ENCODE results near the gene ZDHHC20. TPM values are rescaled to one million over a fixed set of nuclear protein-coding genes. Genes with fewer than 3 reads are reported as not detected.

Gene ZDHHC20
- total and polyA plus RNA-seq, 7 donors: 4.1 to 16.9 (median 11.5) TPM

GRCh38 chr13:21330126-21330861 lies 128.8 kb downstream of the ZDHHC20 start:
- no peak for DNase-seq
- Histone ChIP-seq H3K36me3 (ENCODE audit: insufficient read depth in 1 of 2, low read depth in 1 of 2) (no peaks in the 10 kb centered on the region), H3K4me1 (no peaks in the 10 kb centered on the region), H3K9me3 (no peaks in the 10 kb centered on the region), H3K27ac (no peak overlapping the region), H3K4me3 (no peak overlapping the region), H3K27me3 (ENCODE audit: insufficient read depth in 3 of 3, low read length in 2 of 3) (peaks cover 0 to 5% (median 0%) of the 10 kb centered on the region in 3 donors)
- no peak for TF ChIP-seq CTCF (IDR thresholded peaks at IDR 0.05)
- no peak for ATAC-seq
- intact Hi-C loops (cut with DNase I): no loop called here
- WGBS, 3 donors: 68 to 77% (median 74%) methylated on average over 8 of the region's 8 CpGs

GRCh38 chr13:21328836-21329477 lies 130.1 kb downstream of the ZDHHC20 start:
- no peak for ATAC-seq
- WGBS, 3 donors: 83 to 92% (median 92%) methylated on average over 6 of the region's 6 CpGs
- intact Hi-C loops (cut with DNase I): no loop called here
- Histone ChIP-seq H3K4me3 (no peak overlapping the region), H3K36me3 (ENCODE audit: insufficient read depth in 1 of 2, low read depth in 1 of 2) (no peaks in the 10 kb centered on the region), H3K27me3 (ENCODE audit: insufficient read depth in 3 of 3, low read length in 2 of 3) (peaks cover 0 to 10% (median 0%) of the 10 kb centered on the region in 3 donors), H3K4me1 (no peaks in the 10 kb centered on the region), H3K27ac (no peak overlapping the region), H3K9me3 (no peaks in the 10 kb centered on the region)
- no peak for TF ChIP-seq CTCF (IDR thresholded peaks at IDR 0.05)
- no peak for DNase-seq

GRCh38 chr13:21328201-21328600 lies 130.9 kb downstream of the ZDHHC20 start:
- no peaks in the 10 kb centered on the region for H3K4me1 ChIP-seq
- ATAC-seq: no peak
- peaks cover 0 to 10% (median 0%) of the 10 kb centered on the region in 3 donors for H3K27me3 ChIP-seq (ENCODE audit: insufficient read depth in 3 of 3, low read length in 2 of 3)
- DNase-seq: no peak
- H3K36me3 ChIP-seq (ENCODE audit: insufficient read depth in 1 of 2, low read depth in 1 of 2): no peaks in the 10 kb centered on the region
- intact Hi-C loops (cut with DNase I): no loop called here
- no peaks in the 10 kb centered on the region for H3K9me3 ChIP-seq
- no peak overlapping the region for H3K4me3 ChIP-seq
- H3K27ac ChIP-seq: no peak overlapping the region
- TF ChIP-seq CTCF (IDR thresholded peaks at IDR 0.05): no peak
- 55 to 68% (median 59%) methylated on average over 6 of the region's 6 CpGs for WGBS, 3 donors

- no peaks in the 10 kb centered on the region for H3K4me1 ChIP-seq
- ATAC-seq: peak in 1 of 4 donors; percentile 40
Measured at GRCh38 chr13:21326155-21327031, 132.7 kb downstream of the ZDHHC20 start.

More at GRCh38 chr13:21326155-21327031, 132.7 kb downstream of the ZDHHC20 start:
- no peaks in the 10 kb centered on the region for H3K9me3 ChIP-seq
- H3K36me3 ChIP-seq (ENCODE audit: insufficient read depth in 1 of 2, low read depth in 1 of 2): no peaks in the 10 kb centered on the region
- H3K27me3 ChIP-seq (ENCODE audit: insufficient read depth in 3 of 3, low read length in 2 of 3): peaks cover 0 to 10% (median 0%) of the 10 kb centered on the region in 3 donors
- peak overlapping the region; percentile 53 for H3K4me3 ChIP-seq
- 19 to 21% (median 20%) methylated on average over 52 of the region's 52 CpGs for WGBS, 3 donors
- TF ChIP-seq CTCF (IDR thresholded peaks at IDR 0.05): no peak
- no peak overlapping the region for H3K27ac ChIP-seq
- intact Hi-C loops (cut with DNase I): no loop called here
- DNase-seq: no peak

Measured in psoas muscle (tissue), 8 donors.